ENCODE results near the gene EIF3K.

Gene EIF3K

GRCh38 chr19:38618590-38619360 lies at the start of gene EIF3K:
Gene EIF3K, plus strand, starts transcription at chr19:38619188. Its CDS starts 81 bp downstream, at chr19:38619269.
- TF ChIP-seq CSDC2 (CRISPR knock-in tag; IDR thresholded peaks at IDR 0.05) = 0 out of 2 replicates have a peak, but pooled peaks have one; percentile 29
- no peak for TF ChIP-seq PATZ1 (CRISPR knock-in tag; IDR thresholded peaks at IDR 0.05; ENCODE audit: borderline replicate concordance)
- TF ChIP-seq BACH2 (CRISPR knock-in tag; IDR thresholded peaks at IDR 0.05; ENCODE audit: borderline replicate concordance) = no peak
- TF ChIP-seq ZFP3 (CRISPR knock-in tag; IDR thresholded peaks at IDR 0.05) = peak; percentile 60; the same call in 1 of the 2 replicates
- 0 out of 2 replicates have a peak, but pooled peaks have one; percentile 41 for TF ChIP-seq SNAI2 (CRISPR knock-in tag; IDR thresholded peaks at IDR 0.05)
- no peak for TF ChIP-seq ZNF565 (CRISPR knock-in tag; conservative IDR thresholded peaks at IDR 0.05; ENCODE audit: low read depth)
- TF ChIP-seq TSHZ2 (CRISPR knock-in tag; IDR thresholded peaks at IDR 0.05) = 0 out of 2 replicates have a peak, but pooled peaks have one; percentile 45
- no peak for TF ChIP-seq RARB (CRISPR knock-in tag; IDR thresholded peaks at IDR 0.05)
- no peak for TF ChIP-seq ZFP30 (CRISPR knock-in tag; IDR thresholded peaks at IDR 0.05)
- no peak for TF ChIP-seq TOX (CRISPR knock-in tag; IDR thresholded peaks at IDR 0.05; ENCODE audit: borderline replicate concordance)
- no peak for TF ChIP-seq CREB5 (CRISPR knock-in tag; IDR thresholded peaks at IDR 0.05; ENCODE audit: low read depth)
- peak; percentile 95 for ATAC-seq

GRCh38 chr19:38569368-38569983 lies 49.5 kb upstream of the EIF3K start:
- TF ChIP-seq OSR1 (CRISPR knock-in tag; IDR thresholded peaks at IDR 0.05) (no peak), ZFP30 (CRISPR knock-in tag; IDR thresholded peaks at IDR 0.05) (no peak), PPARA (CRISPR knock-in tag; IDR thresholded peaks at IDR 0.05; ENCODE audit: borderline replicate concordance) (no peak), ARNTL (CRISPR knock-in tag; IDR thresholded peaks at IDR 0.05; ENCODE audit: borderline replicate concordance, low read depth) (no peak), ZNF8 (CRISPR knock-in tag; IDR thresholded peaks at IDR 0.05) (no peak)
- no peak for ATAC-seq

GRCh38 chr19:38571682-38572081 lies 47.3 kb upstream of the EIF3K start:
- TF ChIP-seq TOX (CRISPR knock-in tag; IDR thresholded peaks at IDR 0.05; ENCODE audit: borderline replicate concordance) = no peak
- no peak for TF ChIP-seq SNAI2 (CRISPR knock-in tag; IDR thresholded peaks at IDR 0.05)
- no peak for TF ChIP-seq CREB5 (CRISPR knock-in tag; IDR thresholded peaks at IDR 0.05; ENCODE audit: low read depth)
- TF ChIP-seq ZNF565 (CRISPR knock-in tag; conservative IDR thresholded peaks at IDR 0.05; ENCODE audit: low read depth) = no peak
- TF ChIP-seq ZC3H10 (CRISPR knock-in tag; IDR thresholded peaks at IDR 0.05) = no peak
- TF ChIP-seq ESRRG (CRISPR knock-in tag; IDR thresholded peaks at IDR 0.05) = no peak
- no peak for TF ChIP-seq PPARA (CRISPR knock-in tag; IDR thresholded peaks at IDR 0.05; ENCODE audit: borderline replicate concordance)
- no peak for TF ChIP-seq CSDC2 (CRISPR knock-in tag; IDR thresholded peaks at IDR 0.05)
- TF ChIP-seq TCF4 (CRISPR knock-in tag; IDR thresholded peaks at IDR 0.05; ENCODE audit: borderline replicate concordance) = no peak
- no peak for TF ChIP-seq GLIS3 (CRISPR knock-in tag; IDR thresholded peaks at IDR 0.05)
- TF ChIP-seq ZNF8 (CRISPR knock-in tag; IDR thresholded peaks at IDR 0.05) = no peak
- TF ChIP-seq POU6F1 (CRISPR knock-in tag; IDR thresholded peaks at IDR 0.05; ENCODE audit: borderline replicate concordance, low read depth) = no peak
- no peak for TF ChIP-seq BACH2 (CRISPR knock-in tag; IDR thresholded peaks at IDR 0.05; ENCODE audit: borderline replicate concordance)
- TF ChIP-seq ISL1 (CRISPR knock-in tag; IDR thresholded peaks at IDR 0.05) = no peak
- TF ChIP-seq RARB (CRISPR knock-in tag; IDR thresholded peaks at IDR 0.05) = no peak
- TF ChIP-seq ZFP3 (CRISPR knock-in tag; IDR thresholded peaks at IDR 0.05) = no peak
- no peak for TF ChIP-seq TSHZ2 (CRISPR knock-in tag; IDR thresholded peaks at IDR 0.05)
- TF ChIP-seq PATZ1 (CRISPR knock-in tag; IDR thresholded peaks at IDR 0.05; ENCODE audit: borderline replicate concordance) = no peak
- ATAC-seq = no peak

Measured in SK-N-SH treated with all-trans-retinoic acid at 6 μM for 48 hours (cell line).